SK-N-SH treated with all-trans-retinoic acid at 6 μM for 48 hours (cell line): ENCODE data around the gene TXNL4B.

ENCODE experiments used
- ATAC-seq: fragments of 200-7000 bp; cut with Tn5 transposase; 3 replicates; pipeline ENCODE4 v1.9.1; 2020; ENCODE audit warnings: mild to moderate bottlenecking, moderate library complexity
- ARNTL ChIP-seq: fragments of 450-650 bp; formaldehyde crosslinking; IDR thresholded peaks from 2 replicates; pipeline ENCODE4 v1.5.0; 2020; ENCODE audit warnings: low read depth, mild to moderate bottlenecking, moderate library complexity, borderline replicate concordance
- BACH2 ChIP-seq: fragments of 250-450 bp; sonication (Bioruptor Pico); IDR thresholded peaks from 2 replicates; pipeline ENCODE4 v1.9.0; 2021; ENCODE audit warnings: mild to moderate bottlenecking, borderline replicate concordance
- CSDC2 ChIP-seq: fragments of 250-450 bp; sonication (Bioruptor Pico); IDR thresholded peaks from 2 replicates; pipeline ENCODE4 v1.5.0; 2020; ENCODE audit warnings: mild to moderate bottlenecking, moderate library complexity
- ESRRG ChIP-seq: fragments of 250-450 bp; sonication (Bioruptor Pico); IDR thresholded peaks from 2 replicates; pipeline ENCODE4 v1.6.1; 2021; ENCODE audit warnings: mild to moderate bottlenecking
- GLIS3 ChIP-seq: fragments of 250-450 bp; sonication (Bioruptor Pico); IDR thresholded peaks from 2 replicates; pipeline ENCODE4 v1.5.0; 2020; ENCODE audit warnings: mild to moderate bottlenecking, moderate library complexity
- OSR1 ChIP-seq: fragments of 250-450 bp; sonication (Bioruptor Pico); IDR thresholded peaks from 2 replicates; pipeline ENCODE4 v1.8.0; 2022; ENCODE audit warnings: moderate library complexity, mild to moderate bottlenecking, inconsistent platforms
- PPARA ChIP-seq: fragments of 250-450 bp; sonication (Bioruptor Pico); IDR thresholded peaks from 2 replicates; pipeline ENCODE4 v1.5.0; 2020; ENCODE audit warnings: mild to moderate bottlenecking, borderline replicate concordance
- RARB ChIP-seq: fragments of 250-450 bp; sonication (Bioruptor Pico); IDR thresholded peaks from 2 replicates; pipeline ENCODE4 v1.8.0; 2021; ENCODE audit warnings: mild to moderate bottlenecking, moderate library complexity
- SNAI2 ChIP-seq: fragments of 250-450 bp; sonication (Bioruptor Pico); IDR thresholded peaks from 2 replicates; pipeline ENCODE4 v1.5.0; 2020; ENCODE audit warnings: mild to moderate bottlenecking, moderate library complexity
- TCF4 ChIP-seq: fragments of 250-450 bp; sonication (Bioruptor Pico); IDR thresholded peaks from 2 replicates; pipeline ENCODE4 v1.8.0; 2021; ENCODE audit warnings: mild to moderate bottlenecking, moderate library complexity, borderline replicate concordance
- TOX ChIP-seq: fragments of 250-450 bp; sonication (Bioruptor Pico); IDR thresholded peaks from 2 replicates; pipeline ENCODE4 v1.8.0; 2021; ENCODE audit warnings: mild to moderate bottlenecking, moderate library complexity, borderline replicate concordance
- ZC3H10 ChIP-seq: fragments of 250-450 bp; sonication (Bioruptor Pico); IDR thresholded peaks from 2 replicates; pipeline ENCODE4 v1.5.1; 2021; ENCODE audit warnings: mild to moderate bottlenecking, moderate library complexity
- ZFP3 ChIP-seq: fragments of 250-450 bp; sonication (Bioruptor Pico); IDR thresholded peaks from 2 replicates; pipeline ENCODE4 v1.5.0; 2020; ENCODE audit warnings: mild to moderate bottlenecking, moderate library complexity
- ZFP30 ChIP-seq: fragments of 450-650 bp; formaldehyde crosslinking; IDR thresholded peaks from 2 replicates; pipeline ENCODE4 v1.5.0; 2022; ENCODE audit warnings: mild to moderate bottlenecking, moderate library complexity
- ZNF565 ChIP-seq: fragments of 450-650 bp; formaldehyde crosslinking; conservative IDR thresholded peaks from 2 replicates; pipeline ENCODE4 v1.5.0; 2020; ENCODE audit warnings: low read depth, mild to moderate bottlenecking, moderate library complexity
- ZNF70 ChIP-seq: fragments of 450-650 bp; formaldehyde crosslinking; IDR thresholded peaks from 2 replicates; pipeline ENCODE4 v1.5.0; 2020; ENCODE audit warnings: mild to moderate bottlenecking, moderate library complexity
- ZNF8 ChIP-seq: fragments of 450-650 bp; formaldehyde crosslinking; IDR thresholded peaks from 2 replicates; pipeline ENCODE4 v1.5.0; 2020; ENCODE audit warnings: mild to moderate bottlenecking, moderate library complexity
- TF ChIP-seq, protein P1 (sequence below): fragments of 250-450 bp; sonication (Bioruptor Pico); IDR thresholded peaks from 2 replicates; pipeline ENCODE4 v1.5.1; 2020; ENCODE audit warnings: low read depth, mild to moderate bottlenecking, moderate library complexity
- TF ChIP-seq, protein P2 (sequence below): fragments of 250-450 bp; sonication (Bioruptor Pico); IDR thresholded peaks from 2 replicates; pipeline ENCODE4 v1.8.0; 2021; ENCODE audit warnings: low read depth, mild to moderate bottlenecking, moderate library complexity, borderline replicate concordance
- TF ChIP-seq, protein P3 (sequence below): fragments of 250-450 bp; sonication (Bioruptor Pico); IDR thresholded peaks from 2 replicates; pipeline ENCODE4 v1.5.0; 2020; ENCODE audit warnings: mild to moderate bottlenecking, moderate library complexity
- TF ChIP-seq, protein P4 (sequence below): fragments of 250-450 bp; sonication (Bioruptor Pico); IDR thresholded peaks from 2 replicates; pipeline ENCODE4 v1.5.1; 2021; ENCODE audit warnings: mild to moderate bottlenecking, moderate library complexity

The TXNL4B gene

DNA sequence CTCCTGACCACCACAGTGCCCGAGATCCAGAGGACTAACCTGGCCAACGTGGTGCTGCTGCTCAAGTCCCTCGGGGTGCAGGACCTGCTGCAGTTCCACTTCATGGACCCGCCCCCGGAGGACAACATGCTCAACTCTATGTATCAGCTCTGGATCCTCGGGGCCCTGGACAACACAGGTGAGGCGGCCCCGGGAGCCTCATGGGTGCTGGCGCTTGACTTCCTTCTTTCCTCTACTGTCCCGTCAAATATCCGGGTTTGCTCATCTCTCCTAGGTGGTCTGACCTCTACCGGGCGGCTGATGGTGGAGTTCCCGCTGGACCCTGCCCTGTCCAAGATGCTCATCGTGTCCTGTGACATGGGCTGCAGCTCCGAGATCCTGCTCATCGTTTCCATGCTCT is 14.0 kb upstream of the TXNL4B start:
- no peak for ATAC-seq

DNA sequence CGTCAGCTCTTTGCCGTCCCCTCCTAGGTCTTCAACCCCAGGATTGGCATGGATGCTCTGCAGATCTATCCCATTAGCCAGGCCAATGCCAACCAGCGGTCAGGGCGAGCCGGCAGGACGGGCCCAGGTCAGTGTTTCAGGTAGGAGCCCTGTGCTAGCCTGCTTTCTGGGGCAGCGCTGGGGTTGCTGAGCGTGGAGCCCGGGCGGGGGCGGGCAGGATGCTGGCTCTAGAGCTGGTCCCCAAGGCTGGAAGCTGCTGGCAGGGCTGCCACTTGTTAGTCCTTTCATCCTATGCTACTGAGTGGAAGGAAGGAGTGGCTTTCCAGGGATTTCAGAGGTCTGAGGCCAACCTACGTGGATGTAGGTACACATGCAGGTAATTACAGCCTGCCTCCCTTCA is 12.6 kb upstream of the TXNL4B start:
- no peak for TF ChIP-seq BACH2 (CRISPR knock-in tag)
- TF ChIP-seq, protein P1, sequence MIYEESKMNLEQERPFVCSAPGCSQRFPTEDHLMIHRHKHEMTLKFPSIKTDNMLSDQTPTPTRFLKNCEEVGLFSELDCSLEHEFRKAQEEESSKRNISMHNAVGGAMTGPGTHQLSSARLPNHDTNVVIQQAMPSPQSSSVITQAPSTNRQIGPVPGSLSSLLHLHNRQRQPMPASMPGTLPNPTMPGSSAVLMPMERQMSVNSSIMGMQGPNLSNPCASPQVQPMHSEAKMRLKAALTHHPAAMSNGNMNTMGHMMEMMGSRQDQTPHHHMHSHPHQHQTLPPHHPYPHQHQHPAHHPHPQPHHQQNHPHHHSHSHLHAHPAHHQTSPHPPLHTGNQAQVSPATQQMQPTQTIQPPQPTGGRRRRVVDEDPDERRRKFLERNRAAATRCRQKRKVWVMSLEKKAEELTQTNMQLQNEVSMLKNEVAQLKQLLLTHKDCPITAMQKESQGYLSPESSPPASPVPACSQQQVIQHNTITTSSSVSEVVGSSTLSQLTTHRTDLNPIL: no peak
- no peak for TF ChIP-seq SNAI2 (CRISPR knock-in tag)
- no peak for TF ChIP-seq ZFP3
- ATAC-seq: no peak

More for the DNA sequence above, 14.0 kb upstream of the TXNL4B start:
- no peak for TF ChIP-seq RARB
- TF ChIP-seq, protein P2, sequence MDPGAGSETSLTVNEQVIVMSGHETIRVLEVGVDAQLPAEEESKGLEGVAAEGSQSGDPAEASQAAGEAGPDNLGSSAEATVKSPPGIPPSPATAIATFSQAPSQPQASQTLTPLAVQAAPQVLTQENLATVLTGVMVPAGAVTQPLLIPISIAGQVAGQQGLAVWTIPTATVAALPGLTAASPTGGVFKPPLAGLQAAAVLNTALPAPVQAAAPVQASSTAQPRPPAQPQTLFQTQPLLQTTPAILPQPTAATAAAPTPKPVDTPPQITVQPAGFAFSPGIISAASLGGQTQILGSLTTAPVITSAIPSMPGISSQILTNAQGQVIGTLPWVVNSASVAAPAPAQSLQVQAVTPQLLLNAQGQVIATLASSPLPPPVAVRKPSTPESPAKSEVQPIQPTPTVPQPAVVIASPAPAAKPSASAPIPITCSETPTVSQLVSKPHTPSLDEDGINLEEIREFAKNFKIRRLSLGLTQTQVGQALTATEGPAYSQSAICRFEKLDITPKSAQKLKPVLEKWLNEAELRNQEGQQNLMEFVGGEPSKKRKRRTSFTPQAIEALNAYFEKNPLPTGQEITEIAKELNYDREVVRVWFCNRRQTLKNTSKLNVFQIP (CRISPR knock-in tag): no peak
- no peak for TF ChIP-seq ARNTL
- TF ChIP-seq ZNF70 (CRISPR knock-in tag): no peak
- TF ChIP-seq TCF4 (CRISPR knock-in tag): no peak
- TF ChIP-seq, protein P1: no peak
- TF ChIP-seq, protein P3, sequence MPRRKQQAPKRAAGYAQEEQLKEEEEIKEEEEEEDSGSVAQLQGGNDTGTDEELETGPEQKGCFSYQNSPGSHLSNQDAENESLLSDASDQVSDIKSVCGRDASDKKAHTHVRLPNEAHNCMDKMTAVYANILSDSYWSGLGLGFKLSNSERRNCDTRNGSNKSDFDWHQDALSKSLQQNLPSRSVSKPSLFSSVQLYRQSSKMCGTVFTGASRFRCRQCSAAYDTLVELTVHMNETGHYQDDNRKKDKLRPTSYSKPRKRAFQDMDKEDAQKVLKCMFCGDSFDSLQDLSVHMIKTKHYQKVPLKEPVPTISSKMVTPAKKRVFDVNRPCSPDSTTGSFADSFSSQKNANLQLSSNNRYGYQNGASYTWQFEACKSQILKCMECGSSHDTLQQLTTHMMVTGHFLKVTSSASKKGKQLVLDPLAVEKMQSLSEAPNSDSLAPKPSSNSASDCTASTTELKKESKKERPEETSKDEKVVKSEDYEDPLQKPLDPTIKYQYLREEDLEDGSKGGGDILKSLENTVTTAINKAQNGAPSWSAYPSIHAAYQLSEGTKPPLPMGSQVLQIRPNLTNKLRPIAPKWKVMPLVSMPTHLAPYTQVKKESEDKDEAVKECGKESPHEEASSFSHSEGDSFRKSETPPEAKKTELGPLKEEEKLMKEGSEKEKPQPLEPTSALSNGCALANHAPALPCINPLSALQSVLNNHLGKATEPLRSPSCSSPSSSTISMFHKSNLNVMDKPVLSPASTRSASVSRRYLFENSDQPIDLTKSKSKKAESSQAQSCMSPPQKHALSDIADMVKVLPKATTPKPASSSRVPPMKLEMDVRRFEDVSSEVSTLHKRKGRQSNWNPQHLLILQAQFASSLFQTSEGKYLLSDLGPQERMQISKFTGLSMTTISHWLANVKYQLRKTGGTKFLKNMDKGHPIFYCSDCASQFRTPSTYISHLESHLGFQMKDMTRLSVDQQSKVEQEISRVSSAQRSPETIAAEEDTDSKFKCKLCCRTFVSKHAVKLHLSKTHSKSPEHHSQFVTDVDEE (CRISPR knock-in tag): no peak
- no peak for TF ChIP-seq ESRRG (CRISPR knock-in tag)
- TF ChIP-seq OSR1 (CRISPR knock-in tag): no peak
- no peak for TF ChIP-seq ZNF565
- no peak for TF ChIP-seq GLIS3 (CRISPR knock-in tag)
- no peak for TF ChIP-seq PPARA (CRISPR knock-in tag)
- TF ChIP-seq ZFP30 (CRISPR knock-in tag): no peak
- TF ChIP-seq CSDC2 (CRISPR knock-in tag): no peak
- TF ChIP-seq, all 23 proteins: peak for 0

DNA sequence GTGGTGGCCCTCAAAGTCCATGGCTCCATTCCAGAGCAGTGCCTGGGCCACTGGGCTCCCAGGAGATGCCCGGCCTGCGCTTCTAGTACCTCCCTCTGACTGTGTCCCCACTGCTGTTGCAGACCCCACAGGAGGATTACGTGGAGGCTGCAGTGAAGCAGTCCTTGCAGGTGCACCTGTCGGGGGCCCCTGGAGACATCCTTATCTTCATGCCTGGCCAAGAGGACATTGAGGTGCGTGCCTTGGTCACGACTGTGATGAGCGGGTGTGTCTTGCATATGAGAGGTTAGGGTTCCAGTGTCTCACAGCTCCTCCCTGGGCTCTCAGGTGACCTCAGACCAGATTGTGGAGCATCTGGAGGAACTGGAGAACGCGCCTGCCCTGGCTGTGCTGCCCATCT is 11.5 kb upstream of the TXNL4B start:
- no peak for TF ChIP-seq ZC3H10 (CRISPR knock-in tag)
- TF ChIP-seq OSR1 (CRISPR knock-in tag): no peak
- TF ChIP-seq GLIS3 (CRISPR knock-in tag): no peak
- TF ChIP-seq TOX (CRISPR knock-in tag): no peak
- TF ChIP-seq SNAI2 (CRISPR knock-in tag): no peak
- TF ChIP-seq TCF4 (CRISPR knock-in tag): no peak
- no peak for TF ChIP-seq ESRRG (CRISPR knock-in tag)
- ATAC-seq: no peak

DNA sequence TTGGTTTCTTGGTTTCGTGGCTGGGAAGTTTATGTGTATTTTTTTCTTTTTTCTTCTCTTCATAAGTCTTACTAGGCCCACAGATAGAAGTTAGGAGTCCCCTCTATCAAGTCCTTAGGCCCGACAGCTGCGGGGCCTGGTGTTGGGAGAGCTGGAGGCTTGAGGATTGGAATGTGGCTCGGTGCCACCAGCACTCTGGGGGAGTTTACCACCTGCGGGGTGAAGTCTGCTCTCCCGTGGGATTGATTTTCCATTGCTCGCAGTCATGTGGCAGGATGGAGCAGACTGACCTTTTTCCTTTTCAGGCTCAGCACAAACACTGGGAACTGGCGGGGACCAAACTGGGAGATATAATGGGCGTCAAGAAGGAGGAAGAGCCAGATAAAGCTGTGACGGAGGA is 7.8 kb upstream of the TXNL4B start:
- ATAC-seq: no peak
- TF ChIP-seq TOX (CRISPR knock-in tag): no peak
- no peak for TF ChIP-seq ZNF565
- TF ChIP-seq ZFP3: no peak
- TF ChIP-seq RARB: no peak
- TF ChIP-seq ZFP30 (CRISPR knock-in tag): no peak
- TF ChIP-seq, protein P1: no peak
- TF ChIP-seq, protein P4, sequence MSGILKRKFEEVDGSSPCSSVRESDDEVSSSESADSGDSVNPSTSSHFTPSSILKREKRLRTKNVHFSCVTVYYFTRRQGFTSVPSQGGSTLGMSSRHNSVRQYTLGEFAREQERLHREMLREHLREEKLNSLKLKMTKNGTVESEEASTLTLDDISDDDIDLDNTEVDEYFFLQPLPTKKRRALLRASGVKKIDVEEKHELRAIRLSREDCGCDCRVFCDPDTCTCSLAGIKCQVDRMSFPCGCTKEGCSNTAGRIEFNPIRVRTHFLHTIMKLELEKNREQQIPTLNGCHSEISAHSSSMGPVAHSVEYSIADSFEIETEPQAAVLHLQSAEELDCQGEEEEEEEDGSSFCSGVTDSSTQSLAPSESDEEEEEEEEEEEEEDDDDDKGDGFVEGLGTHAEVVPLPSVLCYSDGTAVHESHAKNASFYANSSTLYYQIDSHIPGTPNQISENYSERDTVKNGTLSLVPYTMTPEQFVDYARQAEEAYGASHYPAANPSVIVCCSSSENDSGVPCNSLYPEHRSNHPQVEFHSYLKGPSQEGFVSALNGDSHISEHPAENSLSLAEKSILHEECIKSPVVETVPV: no peak
- TF ChIP-seq, protein P3 (CRISPR knock-in tag): no peak
- no peak for TF ChIP-seq OSR1 (CRISPR knock-in tag)
- TF ChIP-seq CSDC2 (CRISPR knock-in tag): no peak
- TF ChIP-seq ESRRG (CRISPR knock-in tag): no peak
- TF ChIP-seq, protein P2 (CRISPR knock-in tag): no peak
- no peak for TF ChIP-seq ZNF8 (CRISPR knock-in tag)
- no peak for TF ChIP-seq ZC3H10 (CRISPR knock-in tag)
- TF ChIP-seq ZNF70 (CRISPR knock-in tag): no peak
